Cardiac muscle cell (in vitro differentiated cells and primary cell): ENCODE measurements around the gene CAMK4. TPM values are rescaled to one million over a fixed set of nuclear protein-coding genes. Genes with fewer than 3 reads are reported as not detected.

Experiments
- DNase-seq, 2 donors: peaks; one replicate each; pipeline versions ENCODE4 v3.0.0 to v3.0.0-alpha.2; 2010 to 2017; ENCODE audit warnings: low read depth in 1 of 2, low spot score in 1 of 2
- H3K27ac ChIP-seq: fragments of 200-600 bp; sonication (generic); 2 replicates; pipeline ENCODE4 v1.5.1; 2016
- H3K27me3 ChIP-seq: fragments of 200-600 bp; sonication (generic); 2 replicates; pipeline ENCODE4 v1.6.0; 2016; ENCODE audit warnings: control low read depth
- H3K36me3 ChIP-seq: fragments of 200-600 bp; sonication (generic); 2 replicates; pipeline ENCODE4 v1.5.1; 2016; ENCODE audit warnings: control low read depth
- H3K4me1 ChIP-seq: fragments of 200-600 bp; sonication (generic); 2 replicates; pipeline ENCODE4 v1.8.1; 2017; ENCODE audit warnings: low read depth, mild to moderate bottlenecking, mixed run types
- H3K4me3 ChIP-seq: fragments of 200-600 bp; sonication (generic); 2 replicates; pipeline ENCODE4 v1.5.1; 2016; ENCODE audit warnings: mild to moderate bottlenecking
- H3K9me3 ChIP-seq: fragments of 200-600 bp; sonication (generic); 2 replicates; pipeline ENCODE4 v1.5.1; 2017; ENCODE audit warnings: low read depth, mild to moderate bottlenecking, control low read depth
- CTCF ChIP-seq: IDR thresholded peaks from 2 replicates; pipeline ENCODE4 v1.5.1; 2012; ENCODE audit warnings: low read depth, mild to moderate bottlenecking, low read length
- polyA plus RNA-seq: library from polyadenylated mRNA; unstranded; fragments of >200 nt; fragmentation: Nextera tagmentation; extraction: Ambion mirVana; gene quantifications from 2 replicates; pipeline ENCODE4 v1.2.1, GENCODE V29; 2016
- total RNA-seq: library from RNA; depleted of rRNA; stranded (reverse); fragments of >200 nt; gene quantifications from 2 replicates; pipeline ENCODE4 v1.2.3, GENCODE V29; 2016

Gene CAMK4
- total and polyA plus RNA-seq, 2 experiments from 2014 or later = 0.67 to 2.1 TPM

DNA sequence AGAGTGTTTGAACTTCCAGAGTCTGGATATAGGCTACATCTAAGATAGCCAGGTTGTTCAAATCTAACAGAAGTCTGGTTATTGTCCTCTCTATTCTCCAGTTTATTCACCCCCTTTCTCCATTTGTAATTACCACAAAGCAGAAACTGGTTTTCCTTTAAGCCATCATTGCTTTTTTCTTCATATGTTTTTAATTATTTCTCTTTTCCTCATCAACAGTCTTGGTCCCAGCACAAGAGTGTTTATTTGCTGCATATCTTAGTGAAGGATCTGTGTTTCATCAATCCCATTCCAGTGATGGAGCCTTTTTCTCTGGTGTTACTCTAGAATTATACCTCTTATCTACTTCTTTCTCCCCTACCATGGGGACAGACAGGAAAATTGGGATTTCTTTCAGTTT is 142.2 kb downstream of the CAMK4 start:
- no peaks in the 10 kb centered on the region for H3K36me3 ChIP-seq
- H3K4me1 ChIP-seq = no peaks in the 10 kb centered on the region
- no peak for TF ChIP-seq CTCF
- no peaks in the 10 kb centered on the region for H3K27me3 ChIP-seq
- H3K9me3 ChIP-seq = no peaks in the 10 kb centered on the region
- H3K27ac ChIP-seq = no peak overlapping the region
- no peak overlapping the region for H3K4me3 ChIP-seq
- DNase-seq = no peak

- H3K27me3 ChIP-seq = no peaks in the 10 kb centered on the region
- DNase-seq = no peak
- no peak overlapping the region for H3K27ac ChIP-seq
- H3K4me3 ChIP-seq = no peak overlapping the region
- H3K4me1 ChIP-seq = no peaks in the 10 kb centered on the region
- no peaks in the 10 kb centered on the region for H3K9me3 ChIP-seq
- no peak for TF ChIP-seq CTCF
- H3K36me3 ChIP-seq = no peaks in the 10 kb centered on the region
Observed at GRCh38 chr5:111367115-111367514, 142.9 kb downstream of the CAMK4 start.

DNA sequence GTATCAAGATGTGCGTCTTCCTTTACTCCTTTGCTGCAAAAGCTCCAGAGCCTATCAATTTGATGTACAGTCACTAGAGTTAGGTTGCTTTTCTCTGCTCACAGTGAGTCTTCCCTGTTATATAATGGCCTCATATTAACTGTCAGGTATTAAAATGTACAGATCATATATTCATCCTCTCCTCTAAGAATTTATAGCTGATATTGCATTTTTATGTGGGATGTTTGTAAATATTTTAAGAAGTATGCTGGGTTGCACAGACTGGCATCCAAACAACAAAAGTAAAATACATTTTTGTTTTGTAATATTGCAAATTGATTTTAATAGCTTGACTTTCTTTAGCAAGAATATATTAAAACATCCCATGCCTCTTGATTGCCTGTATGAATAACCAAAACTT is 148.6 kb downstream of the CAMK4 start:
- Histone ChIP-seq H3K9me3 (no peaks in the 10 kb centered on the region), H3K27me3 (no peaks in the 10 kb centered on the region), H3K27ac (no peak overlapping the region), H3K4me3 (no peak overlapping the region), H3K4me1 (no peaks in the 10 kb centered on the region), H3K36me3 (no peaks in the 10 kb centered on the region)
- no peak for TF ChIP-seq CTCF
- DNase-seq = no peak

- Histone ChIP-seq H3K4me3 (no peak overlapping the region), H3K4me1 (no peaks in the 10 kb centered on the region), H3K27ac (no peak overlapping the region), H3K27me3 (no peaks in the 10 kb centered on the region), H3K36me3 (no peaks in the 10 kb centered on the region), H3K9me3 (no peaks in the 10 kb centered on the region)
- no peak for DNase-seq
- no peak for TF ChIP-seq CTCF
Observed at GRCh38 chr5:111374380-111374779, 150.2 kb downstream of the CAMK4 start.

DNA sequence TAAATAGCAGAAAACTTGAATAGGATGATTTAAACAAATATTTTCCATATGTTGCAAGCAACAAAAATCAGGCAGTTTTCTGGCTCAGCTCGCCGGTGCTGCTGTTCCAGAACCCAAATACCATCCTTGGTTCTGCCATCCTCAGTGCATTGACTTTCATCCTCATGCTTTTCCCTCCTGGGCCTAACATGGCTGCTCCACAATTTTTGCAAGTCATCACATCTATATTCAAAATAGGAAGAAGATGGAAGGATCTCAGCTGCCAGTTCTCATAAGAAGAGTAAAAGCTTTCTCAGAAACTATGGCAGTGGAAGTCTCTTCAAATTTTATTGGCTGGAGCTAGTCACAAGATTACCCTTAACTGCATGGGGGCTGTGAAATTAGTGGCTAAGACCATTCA is 151.5 kb downstream of the CAMK4 start:
- no peak for TF ChIP-seq CTCF
- H3K4me1 ChIP-seq = no peaks in the 10 kb centered on the region

DNA sequence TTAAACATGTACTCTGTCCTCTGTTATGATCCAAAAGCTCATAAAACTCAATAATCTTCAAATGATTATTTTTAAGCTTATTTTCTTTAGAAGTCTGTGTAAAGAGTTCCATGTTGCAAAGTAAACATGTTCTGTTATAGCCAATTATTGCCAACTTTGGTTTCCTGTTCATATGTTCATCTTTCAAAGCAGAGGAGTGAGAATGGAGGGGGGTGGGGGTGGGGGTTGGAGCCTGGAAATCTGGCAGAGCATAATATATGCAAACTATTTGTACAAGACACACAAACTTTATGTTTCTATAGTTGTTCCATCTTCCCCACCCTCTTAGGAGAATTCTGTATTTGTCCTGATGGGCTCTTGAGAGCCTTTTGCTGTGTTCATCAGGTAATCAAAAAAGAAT is 153.1 kb downstream of the CAMK4 start:
- no peak overlapping the region for H3K4me3 ChIP-seq
- no peaks in the 10 kb centered on the region for H3K36me3 ChIP-seq
- no peaks in the 10 kb centered on the region for H3K9me3 ChIP-seq
- no peaks in the 10 kb centered on the region for H3K27me3 ChIP-seq
- H3K4me1 ChIP-seq = no peaks in the 10 kb centered on the region
- DNase-seq = no peak
- no peak for TF ChIP-seq CTCF
- no peak overlapping the region for H3K27ac ChIP-seq

More for the DNA sequence above, 151.5 kb downstream of the CAMK4 start:
- Histone ChIP-seq H3K36me3 (no peaks in the 10 kb centered on the region), H3K27ac (no peak overlapping the region), H3K27me3 (no peaks in the 10 kb centered on the region), H3K4me3 (no peak overlapping the region), H3K9me3 (no peaks in the 10 kb centered on the region)
- no peak for DNase-seq
